ENCODE data around the gene LINS1.

The LINS1 gene

GRCh38 chr15:100560323-100560722 lies 41.7 kb downstream of the LINS1 start:
- no peak for DNase-seq (ENCODE audit: low read depth in 2 of 2, low spot score in 1 of 2)

GRCh38 chr15:100559330-100559729 lies 42.7 kb downstream of the LINS1 start:
- DNase-seq (ENCODE audit: low read depth in 2 of 2, low spot score in 1 of 2), result no peak

- DNase-seq (ENCODE audit: low read depth in 2 of 2, low spot score in 1 of 2), result no peak
These were observed 43.2 kb downstream of the LINS1 start for GRCh38 chr15:100558771-100559254.

DNA sequence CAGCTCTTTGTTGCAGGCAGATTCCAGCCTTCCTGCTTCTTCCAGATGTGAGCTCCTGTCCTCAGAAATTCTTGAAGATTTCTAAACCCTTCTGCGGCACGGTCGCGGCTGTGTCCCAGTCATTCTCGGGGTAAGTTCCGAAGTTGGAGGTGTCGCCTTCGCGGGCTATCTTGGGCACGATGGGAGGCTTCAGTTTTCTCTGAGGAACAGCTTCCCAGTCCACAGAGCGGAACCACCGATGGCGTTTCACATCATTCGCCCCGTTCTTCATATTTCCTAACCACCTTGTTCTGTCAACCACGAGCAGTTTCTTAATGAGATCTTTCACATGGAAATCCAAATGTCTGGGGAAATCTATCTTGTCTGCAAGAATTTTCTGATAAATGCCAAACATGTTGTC lies 48.5 kb downstream of the LINS1 start:
- no peak for DNase-seq (ENCODE audit: low read depth in 2 of 2, low spot score in 1 of 2)

DNA sequence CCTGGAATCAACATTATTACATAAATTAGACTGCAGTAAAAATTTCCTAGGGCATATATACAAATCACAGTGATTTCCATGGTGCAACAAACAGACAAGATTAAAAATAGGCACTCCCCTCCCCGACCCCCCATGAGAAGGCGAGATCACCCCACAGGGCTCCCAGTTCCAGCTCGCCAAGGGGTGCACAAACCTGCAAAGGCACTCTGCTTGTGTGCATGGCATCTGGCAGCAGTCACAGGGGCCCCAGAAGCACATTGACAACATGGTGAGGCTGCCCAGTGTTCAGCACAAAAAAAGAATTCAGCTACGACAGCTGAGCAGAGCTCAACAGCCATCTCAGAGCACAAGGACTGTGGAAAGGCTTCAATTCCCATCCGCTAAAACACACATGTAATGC lies 54.0 kb downstream of the LINS1 start:
- DNase-seq (ENCODE audit: low read depth in 2 of 2, low spot score in 1 of 2), result no peak

GRCh38 chr15:100544946-100545345 lies 57.0 kb downstream of the LINS1 start:
- no peak for DNase-seq (ENCODE audit: low read depth in 2 of 2, low spot score in 1 of 2)

DNA sequence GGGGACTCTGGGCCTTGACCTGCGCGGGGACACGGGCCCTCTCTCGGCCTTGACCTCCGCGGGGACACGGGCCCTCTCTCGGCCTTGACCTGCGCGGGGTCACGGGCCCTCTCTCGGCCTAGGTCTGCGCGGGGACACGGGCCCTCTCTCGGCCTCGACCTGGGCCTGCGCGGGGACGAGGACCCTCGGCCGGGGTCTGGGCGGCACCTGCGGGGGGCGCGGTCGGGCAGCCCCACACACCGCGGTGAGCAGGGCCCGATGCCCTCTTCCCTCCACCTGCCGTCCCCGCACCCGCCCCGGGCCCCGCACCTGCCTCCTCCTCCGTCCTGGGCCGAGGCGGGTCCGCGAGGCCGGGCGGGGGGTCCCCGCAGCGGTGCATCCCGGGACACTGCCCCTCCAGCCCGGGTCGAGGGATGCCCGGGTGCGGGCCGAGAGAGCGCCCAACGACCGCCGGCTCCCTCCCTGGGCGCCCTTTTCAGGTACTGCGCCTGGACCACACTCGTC lies 57.6 kb downstream of the LINS1 start:
- no peak for DNase-seq (ENCODE audit: low read depth in 2 of 2, low spot score in 1 of 2)

DNA sequence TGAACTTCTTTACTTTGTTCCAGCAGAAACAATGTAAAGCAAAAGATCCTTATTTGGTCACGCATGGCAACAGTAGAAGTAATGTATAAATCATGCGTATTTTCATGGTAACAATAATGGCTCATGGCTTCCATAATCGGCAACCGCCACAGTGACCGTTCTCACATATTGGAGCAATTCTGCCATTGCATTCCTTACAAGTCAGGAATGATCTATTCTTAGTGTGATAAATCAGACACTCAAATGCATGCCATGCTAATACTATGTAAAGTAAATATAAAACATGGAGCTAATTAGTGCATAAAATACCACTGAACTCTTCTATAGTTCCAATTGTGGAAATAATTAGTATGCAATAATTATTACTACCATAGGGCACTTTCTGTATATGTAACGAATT lies 59.7 kb downstream of the LINS1 start:
- no peak for DNase-seq (ENCODE audit: low read depth in 2 of 2, low spot score in 1 of 2)

DNA sequence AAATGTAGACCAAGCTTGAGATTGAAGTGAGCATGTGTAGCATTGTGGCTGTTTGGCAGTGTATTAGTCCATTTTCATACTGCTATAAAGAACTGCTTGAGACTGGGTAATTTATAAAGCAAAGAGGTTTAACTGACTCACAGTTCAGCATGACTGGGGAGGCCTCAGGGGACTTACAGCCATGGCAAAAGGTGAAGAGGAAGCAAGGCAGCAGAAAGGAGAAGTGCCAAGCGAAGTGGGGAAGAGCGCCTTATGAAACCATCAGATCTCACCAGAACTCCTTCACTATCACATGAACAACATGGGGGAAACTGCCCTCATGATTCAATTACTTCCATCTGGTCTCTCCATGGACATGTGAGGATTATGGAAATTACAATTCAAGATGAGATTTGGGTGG lies 64.7 kb downstream of the LINS1 start:
- no peak for DNase-seq (ENCODE audit: low read depth in 2 of 2, low spot score in 1 of 2)

GRCh38 chr15:100536733-100537132 lies 65.3 kb downstream of the LINS1 start:
- DNase-seq (ENCODE audit: low read depth in 2 of 2, low spot score in 1 of 2), result no peak

- DNase-seq (ENCODE audit: low read depth in 2 of 2, low spot score in 1 of 2), result no peak
These were observed 68.1 kb downstream of the LINS1 start for GRCh38 chr15:100533886-100534285.

- no peak for DNase-seq (ENCODE audit: low read depth in 2 of 2, low spot score in 1 of 2)
These were observed 70.1 kb downstream of the LINS1 start for GRCh38 chr15:100531823-100532327.

GRCh38 chr15:100531204-100531603 lies 70.8 kb downstream of the LINS1 start:
- no peak for DNase-seq (ENCODE audit: low read depth in 2 of 2, low spot score in 1 of 2)

- DNase-seq (ENCODE audit: low read depth in 2 of 2, low spot score in 1 of 2), result no peak
These were observed 72.4 kb downstream of the LINS1 start for GRCh38 chr15:100529556-100529955.

- DNase-seq (ENCODE audit: low read depth in 2 of 2, low spot score in 1 of 2), result no peak
These were observed 73.1 kb downstream of the LINS1 start, which contains the start of gene CERS3 for GRCh38 chr15:100528833-100529428. Gene CERS3 (minus strand): TSS chr15:100528950. CDS start chr15:100501849, 27,101 bp downstream.

DNA sequence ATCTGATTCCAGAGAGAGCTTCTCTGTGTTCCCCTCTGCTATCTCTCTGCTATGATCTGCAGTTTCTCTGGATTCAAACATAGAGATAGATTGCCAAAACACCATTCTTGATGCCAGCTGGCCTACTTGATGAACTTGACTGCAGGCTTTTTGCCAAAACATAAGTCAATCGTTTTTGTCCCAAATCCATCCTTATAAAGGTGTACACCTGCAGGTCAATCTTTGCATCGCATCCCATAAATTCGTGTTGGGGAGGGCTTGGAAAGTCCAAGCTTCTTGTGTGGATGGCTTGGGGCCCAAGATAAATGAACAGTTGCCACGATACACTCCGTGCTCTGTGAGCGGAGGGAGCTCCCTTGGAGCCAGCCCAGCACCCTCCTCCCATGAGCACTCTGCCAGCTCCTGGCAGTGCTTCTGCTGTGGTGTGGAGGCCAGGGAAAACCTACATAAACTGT lies 75.9 kb downstream of the LINS1 start:
- DNase-seq (ENCODE audit: low read depth in 2 of 2, low spot score in 1 of 2), result no peak

DNA sequence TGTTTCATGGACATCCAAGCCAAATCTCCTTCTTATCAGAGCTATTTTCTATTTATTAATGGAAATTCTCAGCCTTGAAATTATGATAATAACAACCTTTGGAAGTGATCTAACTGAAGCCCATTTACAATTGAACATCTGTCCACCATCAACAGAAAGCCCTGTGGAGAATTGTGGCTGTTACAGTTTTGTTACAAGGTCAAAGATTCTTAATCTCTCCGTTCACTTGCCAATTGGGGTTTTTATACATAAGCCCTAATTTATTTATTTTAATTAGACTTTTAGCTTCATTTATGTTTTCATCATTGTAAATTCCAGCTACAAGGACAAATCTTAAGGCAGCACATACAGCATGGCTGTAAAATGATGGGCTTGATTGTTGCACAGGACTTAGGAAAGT lies 76.5 kb downstream of the LINS1 start:
- no peak for DNase-seq (ENCODE audit: low read depth in 2 of 2, low spot score in 1 of 2)

- no peak for DNase-seq (ENCODE audit: low read depth in 2 of 2, low spot score in 1 of 2)
These were observed 77.7 kb downstream of the LINS1 start for GRCh38 chr15:100524326-100524725.

- DNase-seq (ENCODE audit: low read depth in 2 of 2, low spot score in 1 of 2), result no peak
These were observed 80.1 kb downstream of the LINS1 start for GRCh38 chr15:100521907-100522306.

- no peak for DNase-seq (ENCODE audit: low read depth in 2 of 2, low spot score in 1 of 2)
These were observed 81.7 kb downstream of the LINS1 start for GRCh38 chr15:100520132-100520921.

- no peak for DNase-seq (ENCODE audit: low read depth in 2 of 2, low spot score in 1 of 2)
These were observed 84.1 kb downstream of the LINS1 start for GRCh38 chr15:100517846-100518245.

Data from stimulated activated CD8-positive, alpha-beta memory T cell treated with anti-CD3 and anti-CD28 coated beads, Interleukin-4, amount 100 ng/mL, for 4 hours (primary cell).